WTC11 (cell line): ENCODE measurements around the gene STUB1. TPM values are rescaled to one million over a fixed set of nuclear protein-coding genes. Genes with fewer than 3 reads are reported as not detected.

Source experiments
- ATAC-seq: fragments of 200-7000 bp; cut with Tn5 transposase; 2 replicates; pipeline ENCODE4 v1.10.0; 2021; ENCODE audit warnings: mild to moderate bottlenecking, moderate library complexity
- CTCF ChIA-PET: fragments of 300-600 bp; sonication (Branson Sonifier 250); formaldehyde crosslinking; loops from one replicate; lab custom pipeline; 2021; ENCODE audit warnings: antibody characterized with exemption; lab: Charles Lee
- POLR2A ChIA-PET: fragments of 350-600 bp; sonication (Branson Sonifier 250); formaldehyde crosslinking; loops from one replicate; lab custom pipeline; 2021; ENCODE audit warnings: antibody characterized with exemption; lab: Charles Lee
- DNase-seq: peaks from one replicate; pipeline ENCODE4 v3.0.0; 2021; ENCODE audit warnings: low spot score
- H3K27ac Mint-ChIP-seq: 2 replicates; pipeline ENCODE4 v1.8.0; 2021; ENCODE audit warnings: mixed read lengths
- H3K27me3 Mint-ChIP-seq: 2 replicates; pipeline ENCODE4 v1.8.0; 2021; ENCODE audit warnings: low read depth, mild to moderate bottlenecking, moderate library complexity, mixed read lengths
- H3K36me3 Mint-ChIP-seq: 2 replicates; pipeline ENCODE4 v1.8.0; 2021; ENCODE audit warnings: mixed read lengths
- H3K4me1 Mint-ChIP-seq: 2 replicates; pipeline ENCODE4 v1.8.0; 2022; ENCODE audit warnings: mixed read lengths
- H3K4me3 Mint-ChIP-seq: 2 replicates; pipeline ENCODE4 v1.8.0; 2021; ENCODE audit warnings: mild to moderate bottlenecking, moderate library complexity, mixed read lengths
- H3K9me3 Mint-ChIP-seq: 2 replicates; pipeline ENCODE4 v1.8.0; 2021; ENCODE audit warnings: mixed read lengths
- CREM ChIP-seq: sonication (generic); formaldehyde crosslinking; IDR thresholded peaks from 2 replicates; pipeline ENCODE4 v1.8.1; 2022; ENCODE audit warnings: mild to moderate bottlenecking, missing genetic modification reagents, moderate library complexity
- HMGXB4 ChIP-seq: sonication (generic); formaldehyde crosslinking; IDR thresholded peaks from 2 replicates; pipeline ENCODE4 v1.8.1; 2023; ENCODE audit warnings: mild to moderate bottlenecking, moderate library complexity, missing genetic modification reagents
- MAX ChIP-seq: sonication (generic); formaldehyde crosslinking; IDR thresholded peaks from 2 replicates; pipeline ENCODE4 v1.8.0; 2022; ENCODE audit warnings: mild to moderate bottlenecking, missing genetic modification reagents
- MYBL2 ChIP-seq: sonication (generic); formaldehyde crosslinking; IDR thresholded peaks from 2 replicates; pipeline ENCODE4 v1.8.1; 2023; ENCODE audit warnings: mild to moderate bottlenecking, moderate library complexity, missing genetic modification reagents
- RELA ChIP-seq: sonication (generic); formaldehyde crosslinking; IDR thresholded peaks from 2 replicates; pipeline ENCODE4 v1.8.1; 2022; ENCODE audit warnings: missing genetic modification reagents, mild to moderate bottlenecking, borderline replicate concordance
- TCF7 ChIP-seq: sonication (generic); formaldehyde crosslinking; IDR thresholded peaks from 2 replicates; pipeline ENCODE4 v1.8.0; 2022; ENCODE audit warnings: mild to moderate bottlenecking, low read depth, missing genetic modification reagents, moderate library complexity
- TEAD4 ChIP-seq: sonication (generic); formaldehyde crosslinking; IDR thresholded peaks from 2 replicates; pipeline ENCODE4 v1.8.0; 2022; ENCODE audit warnings: mild to moderate bottlenecking, missing genetic modification reagents
- USF1 ChIP-seq: sonication (generic); formaldehyde crosslinking; IDR thresholded peaks from 2 replicates; pipeline ENCODE4 v1.8.0; 2022; ENCODE audit warnings: mild to moderate bottlenecking, missing genetic modification reagents
- ZBTB21 ChIP-seq: sonication (generic); formaldehyde crosslinking; IDR thresholded peaks from 2 replicates; pipeline ENCODE4 v1.8.1; 2023; ENCODE audit warnings: mild to moderate bottlenecking, missing genetic modification reagents, borderline replicate concordance
- ZNF232 ChIP-seq: sonication (generic); formaldehyde crosslinking; IDR thresholded peaks from 2 replicates; pipeline ENCODE4 v1.8.0; 2022; ENCODE audit warnings: mild to moderate bottlenecking, missing genetic modification reagents
- ZNF263 ChIP-seq: sonication (generic); formaldehyde crosslinking; IDR thresholded peaks from 2 replicates; pipeline ENCODE4 v1.8.1; 2022; ENCODE audit warnings: low read depth, mild to moderate bottlenecking, moderate library complexity, missing genetic modification reagents
- total RNA-seq: library from RNA; stranded (reverse); gene quantifications from 3 replicates; pipeline ENCODE4 v1.2.3, GENCODE V29; 2021
- TF ChIP-seq, protein P1 (sequence below): fragments of 250-450 bp; sonication (Bioruptor Pico); conservative IDR thresholded peaks from 2 replicates; pipeline ENCODE4 v1.9.0; 2021; ENCODE audit warnings: mild to moderate bottlenecking

STUB1 gene
- total RNA-seq, 1 experiment from 2014 or later: 88.2 TPM

DNA sequence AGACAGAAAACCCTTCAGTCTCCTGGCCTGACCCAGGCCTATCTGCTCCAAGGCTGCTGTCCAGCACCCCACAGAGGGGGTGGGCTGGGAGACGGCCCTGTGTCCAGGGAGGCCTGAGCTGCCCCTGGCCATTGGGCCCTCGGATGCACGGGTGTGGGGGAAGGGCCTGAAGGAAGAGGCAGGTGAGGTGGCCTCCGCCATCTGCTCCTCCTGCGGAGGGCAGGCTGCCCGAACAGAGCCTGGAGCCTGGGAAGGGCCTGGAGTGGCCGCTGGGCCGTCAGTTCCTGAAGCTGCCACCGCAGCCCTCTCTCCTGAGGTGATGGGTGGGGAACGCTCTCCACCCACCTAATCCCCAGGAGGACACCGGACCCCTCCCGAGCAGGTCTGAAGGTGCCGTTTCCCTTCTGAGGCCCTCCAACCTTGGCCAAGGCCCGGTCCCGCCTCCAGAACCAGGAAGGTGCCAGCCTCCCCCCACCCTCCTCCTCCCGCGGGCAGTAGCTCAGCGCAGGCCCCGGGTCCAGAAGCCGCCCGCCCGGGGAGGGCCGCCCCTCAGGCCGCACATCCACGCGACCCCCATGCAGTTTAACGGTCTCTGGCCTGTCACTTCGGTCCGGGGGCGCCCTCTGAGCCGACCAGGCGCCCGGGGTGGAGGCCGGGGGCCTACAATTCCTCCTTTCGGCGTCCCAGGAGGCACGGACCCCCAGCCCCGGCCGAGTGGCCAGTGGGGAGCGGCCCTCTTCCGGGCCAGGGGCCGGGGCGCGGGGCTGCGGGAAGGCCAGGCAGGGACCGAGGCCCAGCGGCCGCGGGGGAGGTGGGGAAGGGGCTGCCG is 24.6 kb downstream of the STUB1 start:
- DNase-seq (no peak), ATAC-seq (0 out of 2 replicates have a peak, but pooled peaks have one; percentile 2)
- peak overlapping the region; percentile 55 for H3K4me3 Mint-ChIP-seq
- H3K4me1 Mint-ChIP-seq: no peaks in the 10 kb centered on the region
- ChIA-PET POLR2A (interaction anchor here (0.8 to 1.0 kb wide), 2 partner anchors 9 to 83 kb away, joined by 3 read pairs; partner anchors contain the start of gene RPUSD1), CTCF (interaction anchor here (1.3 to 4.5 kb wide), 4 partner anchors 8 to 81 kb away, joined by 5 to 25 read pairs (median 6); partner anchors contain the start of gene METRN)
- no peak overlapping the region for H3K27ac Mint-ChIP-seq
- H3K36me3 Mint-ChIP-seq: no peaks in the 10 kb centered on the region
- no peaks in the 10 kb centered on the region for H3K9me3 Mint-ChIP-seq
- H3K27me3 Mint-ChIP-seq: peaks cover 85% of the 10 kb centered on the region
- 0 out of 2 replicates have a peak, but pooled peaks have one; percentile 21 for TF ChIP-seq RELA (CRISPR knock-in tag)
- peak; percentile 38; the same call in 1 of the 2 replicates for TF ChIP-seq HMGXB4 (CRISPR knock-in tag)
- TF ChIP-seq ZBTB21 (CRISPR knock-in tag): no peak
- TF ChIP-seq TCF7 (CRISPR knock-in tag): no peak
- no peak for TF ChIP-seq ZNF232 (CRISPR knock-in tag)
- no peak for TF ChIP-seq TEAD4 (CRISPR knock-in tag)
- TF ChIP-seq, all 79 proteins: peak for 2

- Mint-ChIP-seq H3K36me3 (no peaks in the 10 kb centered on the region), H3K4me3 (peak within 1 kb of the TSS; percentile 72), H3K27ac (no peak within 1 kb of the TSS), H3K9me3 (no peaks in the 10 kb centered on the region), H3K4me1 (no peaks in the 10 kb centered on the region), H3K27me3 (peaks cover 79% of the 10 kb centered on the region)
- DNase-seq: no peak
- ChIA-PET POLR2A (interaction anchor here (0.6 to 1.0 kb wide), 2 partner anchors 10 to 11 kb away, joined by 3 read pairs; no protein-coding TSS in a partner anchor), CTCF (interaction anchor here (1.3 to 4.5 kb wide), 4 partner anchors 10 to 80 kb away, joined by 5 to 25 read pairs (median 6); partner anchors contain the start of gene METRN)
- TF ChIP-seq, protein P1, sequence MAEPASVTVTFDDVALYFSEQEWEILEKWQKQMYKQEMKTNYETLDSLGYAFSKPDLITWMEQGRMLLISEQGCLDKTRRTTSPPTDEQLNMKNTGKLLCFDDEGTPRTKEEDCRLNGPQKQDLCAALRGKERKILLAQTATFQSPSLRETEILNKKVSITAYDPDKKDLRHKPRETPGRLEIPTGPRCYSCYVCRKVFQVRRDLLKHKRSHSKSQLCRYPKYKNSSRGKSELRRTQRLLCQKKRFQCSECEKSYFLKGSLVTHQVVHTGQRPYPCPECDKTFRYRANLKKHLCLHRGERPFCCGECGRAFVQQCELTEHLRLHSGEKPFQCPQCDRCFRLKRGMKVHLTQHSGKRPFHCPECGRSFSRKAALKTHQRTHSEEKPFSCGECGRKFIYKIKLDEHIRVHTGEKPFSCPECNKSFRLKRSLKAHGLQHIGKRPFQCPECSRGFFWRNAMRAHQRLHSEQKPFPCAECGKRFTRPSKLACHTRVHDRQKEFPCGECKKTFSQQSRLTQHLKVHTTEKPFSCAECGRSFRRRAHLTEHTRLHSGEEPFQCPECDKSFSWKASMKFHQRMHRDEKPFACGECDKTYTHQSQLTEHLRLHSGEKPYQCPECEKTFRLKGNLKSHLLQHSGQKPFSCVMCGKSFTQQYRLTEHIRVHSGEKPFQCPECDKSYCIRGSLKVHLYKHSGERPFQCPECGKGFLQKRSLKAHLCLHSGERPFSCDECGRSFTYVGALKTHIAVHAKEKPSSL (CRISPR knock-in tag): no peak
- no peak for TF ChIP-seq USF1
- TF ChIP-seq ZNF263 (CRISPR knock-in tag): 0 out of 2 replicates have a peak, but pooled peaks have one; percentile 38
- TF ChIP-seq MYBL2 (CRISPR knock-in tag): no peak
- ATAC-seq: peak; percentile 11
Measured at GRCh38 chr16:705431-706188, 25.4 kb downstream of the STUB1 start, which contains the start of gene FBXL16. TSS of gene FBXL16 (minus strand) at chr16:705801. CDS start at chr16:697405, 8,396 bp downstream.

GRCh38 chr16:706189-707061 is 26.2 kb downstream of the STUB1 start:
- peak; percentile 13 for ATAC-seq
- DNase-seq: no peak
- no peaks in the 10 kb centered on the region for H3K9me3 Mint-ChIP-seq
- H3K27me3 Mint-ChIP-seq: peaks cover 74% of the 10 kb centered on the region
- TF ChIP-seq MAX (CRISPR knock-in tag) (0 out of 2 replicates have a peak, but pooled peaks have one; percentile 26), CREM (no peak)
- ChIA-PET POLR2A (interaction anchor here (0.5 to 1.1 kb wide), 4 partner anchors 10 to 540 kb away, joined by 3 read pairs; no protein-coding TSS in a partner anchor), CTCF (interaction anchor here (0.8 to 3.4 kb wide), 11 partner anchors 9 to 351 kb away, joined by 3 to 23 read pairs (median 7); partner anchors contain the start of genes ANTKMT, CCDC78, CHTF18 and CIAO3)
- H3K4me1 Mint-ChIP-seq: no peaks in the 10 kb centered on the region
- peak overlapping the region; percentile 72 for H3K4me3 Mint-ChIP-seq
- H3K27ac Mint-ChIP-seq: no peak overlapping the region
- no peaks in the 10 kb centered on the region for H3K36me3 Mint-ChIP-seq
